OCI-LY7 (cell line): ENCODE data around the gene MSH2.

Experiments used
- CTCF ChIP-seq: fragments of 200-600 bp; sonication (generic); conservative IDR thresholded peaks from 2 replicates; pipeline ENCODE4 v1.5.1; 2014; ENCODE audit warnings: mild to moderate bottlenecking, antibody characterized with exemption, low read length, moderate library complexity, mixed read lengths
- EZH2phosphoT487 ChIP-seq: fragments of 200-600 bp; sonication (generic); IDR thresholded peaks from 2 replicates; pipeline ENCODE4 v1.6.1; 2018; ENCODE audit warnings: low read depth, borderline replicate concordance, mild to moderate bottlenecking, mixed run types, antibody characterized with exemption, low read length, moderate library complexity, mixed read lengths

GRCh38 chr2:47509821-47510385 is 106.9 kb downstream of the MSH2 start:
- TF ChIP-seq CTCF (no peak), EZH2phosphoT487 (no peak)
